Measurements from ENCODE around the gene TNFSF8. TPM values are rescaled to one million over a fixed set of nuclear protein-coding genes. Genes with fewer than 3 reads are reported as not detected.

Gene TNFSF8
- total and polyA plus RNA-seq, 2 of the 4 experiments (the other 2 are of a cell fraction): not detected

DNA sequence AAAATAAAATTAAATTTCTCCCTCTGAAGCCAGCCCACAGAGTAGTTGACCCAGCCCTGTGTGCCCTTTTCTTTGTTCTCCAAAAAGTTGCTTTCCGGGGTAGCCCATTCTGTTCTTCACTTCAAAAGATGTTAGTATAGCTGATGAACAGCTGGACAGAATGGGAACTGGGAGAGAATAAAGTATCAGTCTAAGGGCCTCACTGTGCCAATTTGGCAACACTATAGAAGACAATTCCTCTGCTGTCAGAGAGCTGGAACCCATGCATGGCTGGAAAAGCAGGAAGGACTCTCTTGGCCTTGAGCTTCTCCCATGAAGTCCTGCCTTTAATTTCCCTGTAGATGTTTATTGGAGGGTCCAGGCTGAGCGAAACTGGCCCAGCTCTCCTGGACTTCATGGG lies 11.0 kb upstream of the TNFSF8 start:
- Histone ChIP-seq H4K20me1 (ENCODE audit: insufficient read depth, low read length) (no peaks in the 10 kb centered on the region), H3K4ac (ENCODE audit: low read depth, low read length) (no peak overlapping the region), H4K91ac (ENCODE audit: insufficient read depth, low read depth, low read length) (no peak overlapping the region), H3K4me2 (ENCODE audit: low read depth, low read length) (no peak overlapping the region), H3K18ac (ENCODE audit: low read depth, low read length) (no peak overlapping the region), H3K27ac (ENCODE audit: insufficient read depth, low read length) (no peak overlapping the region), H3K23ac (ENCODE audit: low read depth, low read length) (no peak overlapping the region), H3K27me3 (ENCODE audit: control insufficient read depth, insufficient read depth, low read length) (peaks cover 23% of the 10 kb centered on the region), H2AK9ac (replicated peaks; ENCODE audit: low read depth, low read length, poor library complexity) (no peak overlapping the region), H3K36me3 (ENCODE audit: control insufficient read depth, insufficient read depth, low read length) (no peaks in the 10 kb centered on the region), H3K14ac (replicated peaks; ENCODE audit: low read depth, low read length) (no peak overlapping the region), H3K79me1 (ENCODE audit: low read depth in 1 of 2, low read length in 2 of 2) (no peaks in the 10 kb centered on the region), H3K9me1 (ENCODE audit: insufficient read depth, low read length) (no peaks in the 10 kb centered on the region), H4K8ac (ENCODE audit: low read depth in 2 of 2, low read length in 2 of 2) (no peak overlapping the region), H2BK120ac (ENCODE audit: low read depth, low read length) (no peak overlapping the region), H2AK5ac (ENCODE audit: low read depth, low read length) (no peak overlapping the region), H3K9me3 (ENCODE audit: control insufficient read depth, insufficient read depth, low read length) (no peaks in the 10 kb centered on the region), H2BK20ac (ENCODE audit: low read depth, low read length) (no peak overlapping the region), H2BK5ac (ENCODE audit: low read depth, low read length, poor library complexity, severe bottlenecking) (no peak overlapping the region), H3K56ac (ENCODE audit: extremely low read depth, insufficient read depth, low read length) (no peak overlapping the region), H3K4me3 (ENCODE audit: insufficient read depth, low read depth, low read length) (no peak overlapping the region), H3K4me1 (ENCODE audit: control insufficient read depth, insufficient read depth, low read length) (no peaks in the 10 kb centered on the region), H2AFZ (replicated peaks; ENCODE audit: low read length, poor library complexity) (no peak overlapping the region), H3K9ac (ENCODE audit: low read depth, low read length) (no peak overlapping the region), H4K5ac (ENCODE audit: low read depth, low read length) (no peak overlapping the region), H2BK15ac (ENCODE audit: low read depth, low read length) (no peak overlapping the region)
- no peak for ATAC-seq (ENCODE audit: low read depth)
- TF ChIP-seq NFE2L2 (IDR thresholded peaks at IDR 0.05; ENCODE audit: low read depth, low read length): no peak
- BruUV-seq (replicated peaks): no TSS peak
- 40% methylated on average over 1 of the region's 2 CpGs; no CpG with 5 or more reads in 1 of the 2 experiments for WGBS, 2 experiments (ENCODE audit: extremely low coverage in 2 of 2, insufficient read length in 1 of 2)
- ChIA-PET CTCF (interaction anchor here (1.0 kb wide), 1 partner anchor 10 kb away, joined by 4 read pairs; no protein-coding TSS in a partner anchor), POLR2A (ENCODE audit: unreplicated experiment) (no interaction called here)
- DNase-seq: no peak
- intact Hi-C loops (cut with micrococcal nuclease): no loop called here
- dilution Hi-C loops (cut with HindIII; ENCODE audit: low sequenced_read_pairs, unreplicated experiment): no loop called here
- in situ Hi-C loops (cut with MboI; ENCODE audit: low sequenced_read_pairs): no loop called here

Data from IMR-90 (cell line).